Stomach (tissue), 9 donors: ENCODE data around the gene BRMS1. TPM values are rescaled to one million over a fixed set of nuclear protein-coding genes. Genes with fewer than 3 reads are reported as not detected.
"Not testable (repeated sequence)": the region's sequence is repeated elsewhere in the genome, so short reads cannot be mapped to it uniquely, and the experiment has no call there.

ENCODE experiments used
- DNase-seq, 2 donors: peaks; one replicate each; pipeline versions ENCODE4 v3.0.0 to v3.0.0-alpha.2; 2013 to 2019
- H3K27ac ChIP-seq, 5 donors: fragments of 200-600 bp in 4 of 5; sonication (generic) in 4 of 5; one replicate each; pipeline ENCODE4 v1.5.1; 2013 to 2019; ENCODE audit warnings: mild to moderate bottlenecking in 1 of 5, moderate library complexity in 1 of 5
- H3K27me3 ChIP-seq, 3 donors: fragments of 200-600 bp; sonication (generic); one replicate each; pipeline ENCODE4 v1.5.1; 2017 to 2019; ENCODE audit warnings: mixed run types in 1 of 3
- H3K36me3 ChIP-seq, 4 donors: fragments of 200-600 bp; sonication (generic); 1 replicate in 3 of 4; 2 replicates in 1 of 4; pipeline ENCODE4 v1.5.1; 2016 to 2019
- H3K4me1 ChIP-seq, 4 donors: fragments of 200-600 bp; sonication (generic); one replicate each; pipeline ENCODE4 v1.5.1; 2016 to 2019
- H3K4me3 ChIP-seq, 4 donors: fragments of 200-600 bp; sonication (generic) in 3 of 4; one replicate each; pipeline ENCODE4 v1.5.1; 2016 to 2019; ENCODE audit warnings: mild to moderate bottlenecking in 1 of 4
- H3K9me3 ChIP-seq, 4 donors: fragments of 200-600 bp; sonication (generic); one replicate each; pipeline ENCODE4 v1.5.1; 2016 to 2019
- CTCF ChIP-seq, 7 experiments: fragments of 450-650 bp in 4 of 7; fragments of 200-600 bp in 3 of 7; sonication (generic) in 3 of 7; IDR thresholded peaks; one replicate each; pipeline ENCODE4 v1.5.1; 2016 to 2019; ENCODE audit warnings: antibody characterized with exemption in 7 of 7, control low read depth in 2 of 7, mild to moderate bottlenecking in 1 of 7
- EP300 ChIP-seq: sonication (generic); formaldehyde crosslinking; IDR thresholded peaks from one replicate; pipeline ENCODE4 v1.6.1; 2017; ENCODE audit warnings: antibody characterized with exemption
- POLR2A ChIP-seq, 4 donors: fragments of 450-650 bp; IDR thresholded peaks; one replicate each; pipeline ENCODE4 v1.6.1; 2016; ENCODE audit warnings: antibody characterized with exemption in 4 of 4, control low read depth in 2 of 4, mild to moderate bottlenecking in 1 of 4, moderate library complexity in 1 of 4
- POLR2AphosphoS5 ChIP-seq, 3 donors: sonication (generic); formaldehyde crosslinking; IDR thresholded peaks; one replicate each; pipeline ENCODE4 v1.6.1; 2016; ENCODE audit warnings: antibody characterized with exemption in 3 of 3
- WGBS, 5 donors: extraction: QIAGEN DNeasy Blood & Tissue Kit in 3 of 5; methylation state at CpG; one replicate each; pipeline versions ENCODE4 v1.1.5 to v1.1.7; 2013 to 2018; 5-methylcytosine and 5-hydroxymethylcytosine counted together
- intact Hi-C: fragments of 100-400 bp; cut with DNase I; formaldehyde crosslinking; loops from one replicate; pipeline ENCODE4 v1.15.1; 2023; ENCODE audit warnings: low total_unique reads
- polyA plus RNA-seq, 3 donors: library from polyadenylated mRNA; stranded (reverse); fragments of 200-250 nt; gene quantifications; one replicate each; pipeline ENCODE4 v1.2.3, GENCODE V29; 2013
- total RNA-seq, 5 donors: library from RNA; depleted of rRNA; stranded (reverse); fragments of >200 nt; gene quantifications; one replicate each; pipeline versions ENCODE4 v1.1.0 to v1.2.3, GENCODE V29; 2014 to 2016
- donor health status: healthy with polysubstance abuse.
- donor health status: Bipolar disorder and iron deficiency.
- donor health status: healthy.

Gene BRMS1
- total and polyA plus RNA-seq, 8 donors: 14.6 to 105 (median 62.1) TPM

DNA sequence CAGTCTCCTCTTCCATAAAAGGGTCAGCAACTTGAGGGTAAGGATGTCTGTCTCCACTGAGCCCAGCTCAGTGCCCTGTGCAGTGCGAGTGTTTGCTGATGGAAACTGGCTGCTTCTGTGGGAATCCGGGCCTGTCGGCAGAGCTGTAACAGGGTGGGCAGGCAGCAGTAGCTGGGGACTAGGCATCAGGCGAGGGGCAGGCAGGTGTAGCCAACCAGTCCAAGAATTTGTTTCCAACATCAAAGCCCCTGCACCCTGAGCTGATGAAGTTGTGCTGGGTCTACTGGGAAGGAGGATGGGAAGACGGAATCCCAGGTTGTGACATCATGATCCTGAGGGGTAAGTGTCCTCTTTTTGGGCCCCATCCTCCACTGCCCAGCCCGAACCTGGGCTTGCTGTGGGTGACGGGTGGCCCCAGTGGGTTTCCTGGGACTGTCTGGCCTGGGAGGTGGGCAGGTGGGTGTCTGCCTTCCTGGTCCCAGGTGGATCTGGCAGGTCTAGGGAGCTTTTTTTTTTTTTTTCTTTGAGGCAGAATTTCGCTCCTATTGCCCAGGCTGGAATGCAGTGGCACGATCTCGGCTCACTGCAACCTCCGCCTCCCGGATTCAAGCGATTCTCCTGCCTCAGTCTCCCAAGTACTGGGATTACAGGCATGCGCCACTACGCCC lies 15.6 kb upstream of the BRMS1 start:
- Histone ChIP-seq H3K27me3 (no peaks in the 10 kb centered on the region), H3K27ac (no peak overlapping the region), H3K4me1 (peaks cover 0 to 14% (median 9%) of the 10 kb centered on the region in 4 donors), H3K4me3 (no peak overlapping the region), H3K36me3 (peaks cover 0 to 22% (median 17%) of the 10 kb centered on the region in 4 donors), H3K9me3 (no peaks in the 10 kb centered on the region)
- no peak for TF ChIP-seq CTCF (IDR thresholded peaks at IDR 0.05)
- no peak for TF ChIP-seq POLR2A (IDR thresholded peaks at IDR 0.05)
- no peak for TF ChIP-seq POLR2AphosphoS5 (IDR thresholded peaks at IDR 0.05)
- no peak for TF ChIP-seq EP300
- WGBS, 5 donors: 89 to 93% (median 92%) methylated on average over 15 of the region's 15 CpGs
- DNase-seq: no peak
- intact Hi-C loops: no loop called here

DNA sequence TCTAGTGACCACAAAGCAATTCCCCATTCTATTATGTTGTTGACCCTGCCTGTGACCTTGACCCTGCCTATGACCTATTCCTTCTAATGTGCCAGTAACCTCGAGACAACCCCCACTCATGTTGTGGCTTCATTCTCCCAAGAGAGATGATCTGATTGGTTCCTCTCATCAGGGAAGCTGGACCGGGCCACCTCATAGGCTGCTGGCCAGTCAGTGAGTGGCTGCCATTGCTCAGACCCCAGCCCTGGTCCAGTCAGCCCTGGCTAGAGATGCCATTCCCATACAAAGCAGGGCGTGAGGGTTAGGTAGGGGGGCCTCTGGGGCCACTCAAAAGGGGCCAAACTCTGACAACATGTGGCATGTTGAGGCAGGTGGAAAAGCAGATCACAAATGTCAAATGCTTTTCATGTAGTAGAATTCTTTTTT lies 14.8 kb upstream of the BRMS1 start:
- Histone ChIP-seq H3K4me1 (peaks cover 0 to 19% (median 11%) of the 10 kb centered on the region in 4 donors), H3K4me3 (no peak overlapping the region), H3K36me3 (peaks cover 0 to 22% (median 17%) of the 10 kb centered on the region in 4 donors), H3K27ac (no peak overlapping the region), H3K27me3 (no peaks in the 10 kb centered on the region), H3K9me3 (no peaks in the 10 kb centered on the region)
- WGBS, 5 donors: 53 to 73% (median 67%) methylated on average over 3 of the region's 3 CpGs
- TF ChIP-seq POLR2AphosphoS5 (IDR thresholded peaks at IDR 0.05): no peak
- TF ChIP-seq POLR2A (IDR thresholded peaks at IDR 0.05): no peak
- intact Hi-C loops: no loop called here
- DNase-seq: no peak

- H3K27ac ChIP-seq: peak overlapping the region; percentile 75 to 94 (median 91)
- H3K27me3 ChIP-seq, H3K9me3 ChIP-seq, H3K4me3 ChIP-seq, intact Hi-C loops, H3K36me3 ChIP-seq: not testable (repeated sequence)
- peaks cover 15 to 52% (median 38%) of the 10 kb centered on the region in 4 donors for H3K4me1 ChIP-seq
- 37 to 63% (median 48%) methylated on average over 8 of the region's 8 CpGs for WGBS, 5 donors
- DNase-seq: peak in 1 of 2 donors; percentile 55
These were observed 5.8 kb upstream of the BRMS1 start for GRCh38 chr11:66350560-66351235.

DNA sequence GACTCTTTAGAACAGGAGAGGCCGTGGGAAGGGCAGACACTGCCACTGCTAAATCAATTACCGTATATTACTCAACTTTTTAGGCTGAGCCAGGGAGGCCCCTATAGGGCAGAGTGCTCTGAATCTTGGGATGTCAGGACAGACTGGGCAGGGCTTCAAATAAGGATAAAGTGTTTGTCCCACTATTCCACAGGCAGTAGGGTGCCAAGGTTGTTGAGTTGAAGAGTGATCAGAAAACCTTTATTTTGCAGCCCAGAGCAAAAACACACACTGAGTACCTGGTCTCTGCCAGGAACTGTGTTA lies 4.1 kb upstream of the BRMS1 start:
- Histone ChIP-seq H3K4me3 (peak overlapping the region in 3 of 4 donors; percentile 55 to 87 (median 79)), H3K36me3 (peaks cover 0 to 3% (median 0%) of the 10 kb centered on the region in 4 donors), H3K27ac (peak overlapping the region; percentile 88 to 96 (median 94)), H3K4me1 (peaks cover 25 to 56% (median 47%) of the 10 kb centered on the region in 4 donors), H3K27me3 (no peaks in the 10 kb centered on the region), H3K9me3 (no peaks in the 10 kb centered on the region)
- intact Hi-C loops: no loop called here
- no peak for TF ChIP-seq CTCF (IDR thresholded peaks at IDR 0.05)
- TF ChIP-seq POLR2AphosphoS5 (IDR thresholded peaks at IDR 0.05): no peak
- no peak for TF ChIP-seq EP300
- no peak for TF ChIP-seq POLR2A (IDR thresholded peaks at IDR 0.05)
- 24 to 57% (median 47%) methylated on average over 2 of the region's 2 CpGs for WGBS, 5 donors
- no peak for DNase-seq

- Histone ChIP-seq H3K27me3 (no peaks in the 10 kb centered on the region), H3K27ac (peak within 1 kb of the TSS; percentile 88 to 96 (median 94)), H3K4me1 (peaks cover 37 to 68% (median 57%) of the 10 kb centered on the region in 4 donors), H3K9me3 (no peaks in the 10 kb centered on the region), H3K36me3 (peaks cover under 1 to 3% (median 2%) of the 10 kb centered on the region in 4 donors), H3K4me3 (peak within 1 kb of the TSS; percentile 55 to 87 (median 82))
- intact Hi-C loops: no loop called here
- 0% methylated on average over 37 to 101 of the region's 101 CpGs for WGBS, 5 donors
- TF ChIP-seq POLR2AphosphoS5 (IDR thresholded peaks at IDR 0.05) (peak in 2 of 3 donors; percentile 53 to 69), POLR2A (IDR thresholded peaks at IDR 0.05) (no peak)
- peak; percentile 86 to 96 for DNase-seq
These were observed 2.7 kb upstream of the BRMS1 start, which contains the start of gene B4GAT1 for GRCh38 chr11:66347425-66348276. B4GAT1 (minus strand) TSS chr11:66347629; CDS start chr11:66347545, 84 bp downstream.
